Endodermal cell (in vitro differentiated cells): ENCODE data around the gene OTOP1. TPM values are rescaled to one million over a fixed set of nuclear protein-coding genes. Genes with fewer than 3 reads are reported as not detected.
A peak's percentile ranks its signal among the peaks of the same experiment; 100 is the strongest.
"Not testable (repeated sequence)": the region's sequence is repeated elsewhere in the genome, so short reads cannot be mapped to it uniquely, and the experiment has no call there.

Source experiments
- DNase-seq: peaks from one replicate; pipeline ENCODE4 v3.0.0-alpha.2; 2017
- H3K27ac ChIP-seq: 2 replicates; pipeline ENCODE4 v1.5.1; 2013; ENCODE audit warnings: mild to moderate bottlenecking, low read depth, low read length, moderate library complexity
- H3K27me3 ChIP-seq: 2 replicates; pipeline ENCODE4 v1.6.1; 2013; ENCODE audit warnings: mild to moderate bottlenecking, low read length, moderate library complexity; ENCODE audit not compliant: insufficient read depth, control insufficient read depth, poor library complexity, severe bottlenecking
- H3K36me3 ChIP-seq: 2 replicates; pipeline ENCODE4 v1.7.0; 2013; ENCODE audit warnings: mild to moderate bottlenecking, low read length, moderate library complexity; ENCODE audit not compliant: control insufficient read depth, insufficient read depth
- H3K4me1 ChIP-seq: one replicate; pipeline ENCODE4 v1.7.0; 2013; ENCODE audit warnings: low read length; ENCODE audit not compliant: control insufficient read depth, insufficient read depth
- H3K4me3 ChIP-seq: 2 replicates; pipeline ENCODE4 v1.5.1; 2013; ENCODE audit warnings: mild to moderate bottlenecking, low read length, moderate library complexity
- H3K9ac ChIP-seq: 2 replicates; pipeline ENCODE4 v1.6.1; 2013; ENCODE audit warnings: mild to moderate bottlenecking, low read length, moderate library complexity; ENCODE audit not compliant: poor library complexity, severe bottlenecking; ENCODE audit errors: extremely low read depth
- H3K9me3 ChIP-seq: 2 replicates; pipeline ENCODE4 v1.6.1; 2013; ENCODE audit warnings: mild to moderate bottlenecking, low read length, moderate library complexity; ENCODE audit not compliant: control insufficient read depth
- H3K27ac Mint-ChIP-seq: 2 replicates; pipeline ENCODE4 v1.8.0; 2020; ENCODE audit warnings: mixed read lengths
- H3K27me3 Mint-ChIP-seq: 2 replicates; pipeline ENCODE4 v1.8.0; 2021; ENCODE audit warnings: mild to moderate bottlenecking, mixed read lengths; ENCODE audit not compliant: insufficient read depth
- H3K36me3 Mint-ChIP-seq: 2 replicates; pipeline ENCODE4 v1.8.0; 2020; ENCODE audit warnings: low read depth, mixed read lengths
- H3K4me1 Mint-ChIP-seq: 2 replicates; pipeline ENCODE4 v1.8.0; 2020; ENCODE audit warnings: mixed read lengths
- H3K4me3 Mint-ChIP-seq: 2 replicates; pipeline ENCODE4 v1.8.0; 2020; ENCODE audit warnings: mild to moderate bottlenecking, moderate library complexity, mixed read lengths
- H3K9me3 Mint-ChIP-seq: 2 replicates; pipeline ENCODE4 v1.8.0; 2020; ENCODE audit warnings: mild to moderate bottlenecking, mixed read lengths
- WGBS, 2 experiments: methylation state at CpG; one replicate each; pipeline versions ENCODE4 v1.1.5 to v1.1.7; 2013; ENCODE audit warnings: missing lambda C conversion rate in 2 of 2, mixed read lengths in 1 of 2; ENCODE audit not compliant: insufficient coverage in 1 of 2, insufficient read length in 1 of 2; 5-methylcytosine and 5-hydroxymethylcytosine counted together
- total RNA-seq, 2 donors: library from RNA; stranded (reverse); fragmentation: NEBNext Ultra II Directional in 1 of 2; extraction: Animal tissue kit (Norgen Biotek cat#: 25700) in 1 of 2; gene quantifications; 2 replicates in 1 of 2; 3 replicates in 1 of 2; pipeline ENCODE4 v1.2.1, GENCODE V29; 2021
- TF ChIP-seq, protein P1 (sequence below): fragments of 200-600 bp; sonication (generic); conservative IDR thresholded peaks from 2 replicates; pipeline ENCODE4 v1.5.0; 2021; ENCODE audit warnings: antibody characterized with exemption, mild to moderate bottlenecking

OTOP1 gene
- total RNA-seq, 2 donors from 2014 or later: not detected

DNA sequence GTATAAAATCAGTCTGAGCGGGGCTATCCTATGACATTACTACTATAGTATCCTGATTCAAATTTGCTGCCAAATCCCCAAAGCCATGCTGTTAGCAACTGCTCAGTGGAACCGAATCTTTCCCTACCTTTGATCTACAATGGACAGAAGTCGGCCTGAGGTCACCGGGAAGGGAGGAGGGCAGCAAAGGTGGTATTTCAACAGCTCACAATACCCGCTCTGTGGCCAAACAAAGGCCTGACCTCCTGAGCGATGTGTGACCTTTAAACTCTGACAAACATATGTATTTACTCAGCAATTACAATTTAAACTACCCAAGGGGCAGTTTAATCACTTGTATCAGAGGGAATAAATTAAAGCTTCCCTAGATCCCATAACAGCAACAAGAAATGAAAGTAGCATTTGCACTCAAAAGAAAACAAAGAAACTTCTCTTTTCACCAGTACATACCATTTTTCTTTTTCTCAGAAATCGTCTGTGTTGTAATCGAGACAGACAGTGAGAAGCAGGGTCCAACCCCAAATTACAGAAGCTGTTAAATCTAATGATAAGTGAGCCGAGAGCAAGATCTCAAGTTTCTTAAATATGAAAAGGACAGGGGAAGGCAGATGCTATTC, 32.9 kb upstream of the OTOP1 start:
- Histone ChIP-seq H3K4me3 (no peak overlapping the region), H3K4me1 (no peaks in the 10 kb centered on the region), H3K36me3 (no peaks in the 10 kb centered on the region), H3K9me3 (no peaks in the 10 kb centered on the region), H3K9ac (no peak overlapping the region), H3K27me3 (peaks cover 6% of the 10 kb centered on the region), H3K27ac (no peak overlapping the region)
- Mint-ChIP-seq H3K9me3 (no peaks in the 10 kb centered on the region), H3K4me1 (no peaks in the 10 kb centered on the region), H3K27me3 (peaks cover 7% of the 10 kb centered on the region), H3K36me3 (no peaks in the 10 kb centered on the region), H3K27ac (no peak overlapping the region), H3K4me3 (no peak overlapping the region)
- no peak for DNase-seq
- TF ChIP-seq, protein P1, sequence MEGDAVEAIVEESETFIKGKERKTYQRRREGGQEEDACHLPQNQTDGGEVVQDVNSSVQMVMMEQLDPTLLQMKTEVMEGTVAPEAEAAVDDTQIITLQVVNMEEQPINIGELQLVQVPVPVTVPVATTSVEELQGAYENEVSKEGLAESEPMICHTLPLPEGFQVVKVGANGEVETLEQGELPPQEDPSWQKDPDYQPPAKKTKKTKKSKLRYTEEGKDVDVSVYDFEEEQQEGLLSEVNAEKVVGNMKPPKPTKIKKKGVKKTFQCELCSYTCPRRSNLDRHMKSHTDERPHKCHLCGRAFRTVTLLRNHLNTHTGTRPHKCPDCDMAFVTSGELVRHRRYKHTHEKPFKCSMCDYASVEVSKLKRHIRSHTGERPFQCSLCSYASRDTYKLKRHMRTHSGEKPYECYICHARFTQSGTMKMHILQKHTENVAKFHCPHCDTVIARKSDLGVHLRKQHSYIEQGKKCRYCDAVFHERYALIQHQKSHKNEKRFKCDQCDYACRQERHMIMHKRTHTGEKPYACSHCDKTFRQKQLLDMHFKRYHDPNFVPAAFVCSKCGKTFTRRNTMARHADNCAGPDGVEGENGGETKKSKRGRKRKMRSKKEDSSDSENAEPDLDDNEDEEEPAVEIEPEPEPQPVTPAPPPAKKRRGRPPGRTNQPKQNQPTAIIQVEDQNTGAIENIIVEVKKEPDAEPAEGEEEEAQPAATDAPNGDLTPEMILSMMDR: no peak
- 77 to 87% methylated on average over 6 to 9 of the region's 9 CpGs for WGBS, 2 experiments

DNA sequence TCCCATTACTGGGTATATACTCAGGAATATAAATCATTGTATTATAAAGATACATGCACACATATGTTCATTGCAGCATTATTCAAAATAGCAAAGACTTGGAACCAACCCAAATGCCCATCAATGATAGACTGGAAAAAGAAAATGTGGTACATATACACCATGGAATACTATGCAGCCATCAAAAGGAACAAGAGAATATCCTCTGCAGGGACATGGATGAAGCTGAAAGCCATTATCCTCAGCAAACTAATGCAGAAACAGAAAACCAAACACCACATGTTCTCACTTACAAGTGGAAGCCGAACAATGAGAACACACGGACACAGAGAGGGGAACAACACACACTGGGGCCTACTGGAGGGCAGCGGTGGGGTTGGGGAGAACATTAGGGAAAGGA, 31.0 kb upstream of the OTOP1 start:
- H3K36me3 Mint-ChIP-seq, H3K4me1 Mint-ChIP-seq, H3K4me3 ChIP-seq, H3K27ac Mint-ChIP-seq, H3K9me3 ChIP-seq, DNase-seq, H3K4me1 ChIP-seq, H3K27me3 Mint-ChIP-seq, H3K27ac ChIP-seq, H3K9ac ChIP-seq, H3K36me3 ChIP-seq, H3K4me3 Mint-ChIP-seq, H3K9me3 Mint-ChIP-seq: not testable (repeated sequence)
- 60 to 63% methylated on average over 3 of the region's 3 CpGs for WGBS, 2 experiments
- peaks cover 11% of the 10 kb centered on the region for H3K27me3 ChIP-seq

DNA sequence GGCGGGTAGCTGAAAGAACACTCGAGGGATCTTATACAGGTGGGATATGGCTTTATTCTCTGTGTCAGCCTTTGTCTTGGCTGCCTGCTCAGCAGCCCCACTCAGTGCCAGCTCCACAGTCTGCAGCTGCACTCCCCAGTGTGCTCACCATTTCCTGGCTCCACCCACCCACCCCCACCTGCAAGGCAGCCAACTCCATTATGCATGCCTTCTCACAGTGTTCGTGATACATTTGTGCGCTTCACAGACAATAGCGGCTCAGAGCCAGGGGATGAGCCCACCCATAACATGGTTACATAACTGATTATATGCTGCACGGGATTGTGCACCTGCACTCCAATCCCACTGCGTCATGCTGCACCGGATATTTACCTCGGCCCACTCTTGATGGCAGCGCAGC, 30.1 kb upstream of the OTOP1 start:
- peak; percentile 49 for DNase-seq
- 81% methylated on average over 9 to 10 of the region's 10 CpGs for WGBS, 2 experiments
- H3K4me1 Mint-ChIP-seq: no peaks in the 10 kb centered on the region

More for the DNA sequence above, 30.1 kb upstream of the OTOP1 start:
- no peak overlapping the region for H3K9ac ChIP-seq
- no peaks in the 10 kb centered on the region for H3K9me3 ChIP-seq
- H3K4me3 Mint-ChIP-seq: no peak overlapping the region
- H3K27me3 Mint-ChIP-seq: peaks cover 8% of the 10 kb centered on the region
- no peaks in the 10 kb centered on the region for H3K36me3 Mint-ChIP-seq
- H3K27ac ChIP-seq: no peak overlapping the region
- no peaks in the 10 kb centered on the region for H3K4me1 ChIP-seq
- H3K27ac Mint-ChIP-seq: no peak overlapping the region
- H3K9me3 Mint-ChIP-seq: no peaks in the 10 kb centered on the region
- H3K27me3 ChIP-seq: peaks cover 11% of the 10 kb centered on the region
- H3K4me3 ChIP-seq: no peak overlapping the region
- TF ChIP-seq, protein P1: no peak
- no peaks in the 10 kb centered on the region for H3K36me3 ChIP-seq
